NCI-H2171 (cell line): ENCODE results near the gene ARHGAP6.

ENCODE experiments used
- DNase-seq: peaks from one replicate; lab custom pipeline; 2025; lab: John Stamatoyannopoulos, UW

The ARHGAP6 gene

GRCh38 chrX:11461201-11462001 is 204.3 kb downstream of the ARHGAP6 start:
- DNase-seq, result no peak

- DNase-seq, result no peak
These were observed 205.4 kb downstream of the ARHGAP6 start for GRCh38 chrX:11460347-11460746.

GRCh38 chrX:11458170-11458569 is 207.6 kb downstream of the ARHGAP6 start:
- no peak for DNase-seq

GRCh38 chrX:11451151-11451550 is 214.6 kb downstream of the ARHGAP6 start:
- DNase-seq, result no peak

- DNase-seq, result no peak
These were observed 215.4 kb downstream of the ARHGAP6 start for GRCh38 chrX:11450354-11450753.

- DNase-seq, result no peak
These were observed 216.1 kb downstream of the ARHGAP6 start for GRCh38 chrX:11449613-11450012.

GRCh38 chrX:11447418-11447817 is 218.3 kb downstream of the ARHGAP6 start:
- DNase-seq, result no peak

DNA sequence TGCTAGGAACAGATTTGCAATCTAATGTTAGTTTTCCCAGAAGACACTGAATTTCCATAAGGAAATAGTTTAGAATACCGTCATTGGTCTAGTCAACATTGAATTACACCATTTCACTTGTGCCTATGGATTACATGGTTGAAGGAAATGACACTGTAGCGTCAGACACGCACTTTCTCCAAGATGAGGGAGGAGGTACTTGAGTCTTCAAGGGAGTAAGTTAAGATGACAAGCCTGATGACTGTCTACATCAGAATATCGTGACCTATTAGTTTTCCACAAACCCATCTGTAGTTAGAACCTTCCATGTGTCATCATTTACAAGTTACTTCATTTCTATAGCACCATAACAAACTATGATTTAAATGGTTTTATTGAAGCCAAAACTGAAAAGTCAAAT is 218.8 kb downstream of the ARHGAP6 start:
- DNase-seq, result no peak

DNA sequence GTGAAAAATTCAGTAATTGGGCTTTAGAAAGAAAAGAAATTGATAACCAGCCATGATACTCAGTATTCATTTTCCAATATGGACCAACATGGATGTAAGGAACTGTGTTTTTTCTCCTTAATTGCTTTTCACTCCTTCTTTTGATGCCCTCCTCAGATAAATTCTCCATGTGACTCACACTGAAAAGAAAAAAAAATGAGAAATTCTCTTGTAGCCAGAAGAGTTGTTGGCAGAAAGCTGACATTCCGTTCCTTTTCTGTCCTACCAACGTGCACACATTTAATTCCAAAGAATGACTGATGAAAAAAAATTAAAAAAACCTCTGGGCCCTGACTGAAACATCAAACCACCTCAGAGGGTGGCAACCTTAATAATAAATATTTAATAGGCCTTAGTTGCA is 219.4 kb downstream of the ARHGAP6 start:
- no peak for DNase-seq

DNA sequence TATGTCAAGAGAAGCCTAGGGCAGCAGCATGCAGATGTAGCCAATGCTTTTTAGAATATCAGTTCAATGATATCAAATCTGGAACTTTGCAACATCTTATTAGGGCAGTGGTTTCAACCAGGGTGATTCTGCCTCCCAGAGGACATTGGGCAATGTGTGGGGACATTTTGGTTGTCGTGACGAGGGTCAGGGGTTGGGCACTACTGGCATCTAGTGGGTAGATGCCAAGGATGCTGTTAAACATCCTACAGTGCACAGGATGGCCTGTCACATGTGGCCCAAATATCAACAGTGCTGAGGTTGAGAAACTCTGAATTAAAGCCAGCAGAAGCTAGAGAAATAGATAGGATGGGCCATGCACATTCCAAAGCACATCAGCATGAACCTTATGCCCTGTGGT is 220.2 kb downstream of the ARHGAP6 start:
- no peak for DNase-seq

- DNase-seq, result no peak
These were observed 221.7 kb downstream of the ARHGAP6 start for GRCh38 chrX:11444052-11444451.

GRCh38 chrX:11439846-11440245 is 225.9 kb downstream of the ARHGAP6 start:
- DNase-seq, result no peak

DNA sequence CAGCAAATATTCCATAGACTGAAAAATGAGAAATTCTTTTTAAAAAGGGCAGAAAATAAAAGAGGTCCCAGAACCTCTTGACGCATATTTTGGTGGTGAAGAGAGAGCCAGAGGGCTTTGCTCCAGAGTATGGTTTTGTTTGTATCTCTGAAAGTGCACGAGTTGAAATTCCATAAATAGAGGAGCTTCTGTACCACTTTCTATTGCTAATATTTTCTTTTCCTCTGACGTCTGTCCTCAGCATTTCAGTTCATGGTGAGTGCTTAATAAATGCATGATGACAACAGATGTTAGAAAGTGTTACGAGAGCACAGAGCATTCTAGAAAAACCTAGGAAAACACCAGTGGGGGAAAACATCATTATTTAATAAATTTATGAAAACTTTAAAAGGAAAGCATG is 227.0 kb downstream of the ARHGAP6 start:
- DNase-seq, result no peak

- no peak for DNase-seq
These were observed 227.4 kb downstream of the ARHGAP6 start for GRCh38 chrX:11438380-11438723.

GRCh38 chrX:11437642-11438379 is 227.9 kb downstream of the ARHGAP6 start:
- DNase-seq, result no peak

- no peak for DNase-seq
These were observed 230.2 kb downstream of the ARHGAP6 start for GRCh38 chrX:11435568-11435967.

GRCh38 chrX:11434607-11435006 is 231.1 kb downstream of the ARHGAP6 start:
- DNase-seq, result no peak

DNA sequence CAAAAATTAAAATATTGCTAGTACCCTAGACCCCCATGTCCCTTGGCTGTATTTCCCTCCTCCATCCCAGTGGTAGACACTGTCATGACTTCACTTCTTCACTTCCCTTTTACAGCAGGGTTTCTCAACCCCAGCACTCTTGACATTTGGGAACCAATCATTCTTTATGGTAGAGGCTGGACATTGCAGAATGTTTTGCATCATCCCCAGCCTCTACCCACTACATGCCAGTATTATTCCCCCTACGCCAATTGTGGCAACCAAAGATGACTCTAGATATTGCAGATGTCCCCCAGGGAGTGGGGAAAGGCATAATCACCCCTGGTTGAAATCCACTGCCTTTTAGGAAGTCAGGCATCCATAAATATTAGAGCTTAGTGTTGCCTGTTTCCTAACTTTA is 233.9 kb downstream of the ARHGAP6 start:
- no peak for DNase-seq

DNA sequence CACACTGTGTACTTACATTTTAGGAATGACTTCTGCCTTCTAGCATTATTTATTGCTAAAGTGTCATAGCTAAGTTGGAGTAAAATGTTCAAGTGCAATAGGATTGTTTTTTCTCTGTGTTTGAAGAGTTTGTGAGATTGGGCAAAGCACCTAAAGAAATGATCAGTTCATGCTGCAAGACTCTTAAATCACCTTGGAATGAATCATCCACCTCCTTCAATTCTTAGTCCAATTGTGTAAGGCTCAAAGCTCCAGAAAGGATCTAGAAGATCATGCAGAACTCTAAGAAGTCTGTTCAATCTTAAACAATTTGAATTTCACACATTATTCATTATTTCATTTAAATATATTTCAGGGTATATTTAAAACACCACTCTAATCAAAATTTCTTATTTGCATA is 235.4 kb downstream of the ARHGAP6 start:
- DNase-seq, result no peak

DNA sequence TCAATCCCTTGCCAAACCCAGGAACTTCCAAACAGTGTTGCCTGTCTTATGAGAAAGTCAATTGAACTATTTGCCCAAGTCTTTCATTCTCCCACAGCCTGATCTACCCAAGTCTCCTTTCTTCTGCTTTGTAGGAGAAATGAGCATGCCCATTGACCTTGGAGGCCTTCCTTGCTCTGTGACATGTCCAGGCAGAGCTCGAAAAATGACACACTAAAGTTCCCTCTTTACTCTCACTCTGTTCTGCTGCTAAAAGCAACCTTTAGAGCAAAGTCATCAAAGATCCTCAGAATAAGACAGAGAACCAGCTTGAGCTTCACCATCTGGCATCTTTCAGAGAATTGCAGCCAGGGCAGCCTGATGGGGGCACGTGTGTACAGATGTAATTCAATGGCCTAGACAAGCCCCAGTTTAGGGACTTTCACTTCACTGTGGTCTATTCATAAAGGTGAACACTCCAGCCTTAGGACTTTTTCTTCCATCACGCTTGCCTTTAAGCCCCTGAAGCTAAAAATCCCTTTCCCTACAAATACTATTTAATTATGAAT is 236.1 kb downstream of the ARHGAP6 start:
- no peak for DNase-seq

DNA sequence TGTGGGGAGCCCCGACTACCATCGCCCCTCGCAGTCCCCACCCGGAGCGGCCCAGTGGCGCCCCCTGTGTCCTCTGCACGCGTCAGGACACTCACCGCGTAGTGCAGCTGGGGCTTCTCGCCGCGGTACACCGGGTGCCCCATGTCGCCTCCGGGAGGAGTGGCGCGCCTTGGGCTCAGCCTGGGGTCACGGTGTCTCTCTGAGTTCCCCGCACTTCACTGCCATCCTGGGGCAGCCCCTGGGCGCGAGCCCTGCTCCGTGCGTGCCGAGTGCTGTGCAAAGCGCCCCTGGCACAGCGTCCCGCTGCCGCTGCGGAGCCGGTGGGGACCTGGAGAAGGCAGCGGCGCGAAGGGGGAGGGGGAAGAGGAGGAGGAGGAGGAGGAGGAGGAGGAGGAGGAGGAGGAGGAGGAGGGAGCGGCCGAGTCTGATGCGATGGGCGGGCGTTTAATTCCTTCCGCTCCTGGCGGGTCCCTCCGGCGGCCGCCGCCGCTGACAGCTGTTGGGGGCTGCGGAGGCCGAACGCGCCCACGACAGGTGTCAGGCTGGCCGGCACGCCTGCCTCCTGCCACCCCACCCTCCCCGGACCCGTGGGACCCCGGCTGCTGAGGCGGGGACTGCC is 238.2 kb downstream of the ARHGAP6 start:
- no peak for DNase-seq

GRCh38 chrX:11426712-11427452 is 238.8 kb downstream of the ARHGAP6 start:
- no peak for DNase-seq
